AG04450 (cell line): ENCODE data around the gene ZNF10. TPM values are rescaled to one million over a fixed set of nuclear protein-coding genes. Genes with fewer than 3 reads are reported as not detected.

Experiments used
- CTCF ChIA-PET: fragments of 300-600, 350-600 bp; formaldehyde crosslinking; extraction: SDS; loops from one replicate; lab custom pipeline; 2022; ENCODE audit warnings: antibody characterized with exemption, inconsistent platforms; lab: Charles Lee
- POLR2A ChIA-PET: fragments of 350-600 bp; formaldehyde crosslinking; extraction: SDS; loops from one replicate; lab custom pipeline; 2021; ENCODE audit warnings: antibody characterized with exemption, inconsistent platforms; lab: Yijun Ruan, JAX
- DNase-seq: peaks from one replicate; pipeline ENCODE4 v3.0.0-alpha.2; 2011; ENCODE audit warnings: low read depth, low spot score
- H3K27ac ChIP-seq: one replicate; pipeline ENCODE4 v1.5.1; 2012; ENCODE audit warnings: low read depth, low read length, control low read depth
- H3K27me3 ChIP-seq: one replicate; pipeline ENCODE4 v1.6.0; 2012; ENCODE audit warnings: low read length; ENCODE audit not compliant: control insufficient read depth, insufficient read depth
- H3K4me3 ChIP-seq: 2 replicates; pipeline ENCODE4 v1.5.1; 2011; ENCODE audit warnings: mild to moderate bottlenecking, low read depth, low read length, control low read depth
- H3K9me3 ChIP-seq: 2 replicates; pipeline ENCODE4 v1.5.1; 2012; ENCODE audit warnings: low read length; ENCODE audit not compliant: control insufficient read depth, insufficient read depth
- polyA plus RNA-seq: library from polyadenylated mRNA; depleted of rRNA; stranded (reverse); fragments of >200 nt; gene quantifications from 2 replicates; pipeline ENCODE4 v1.2.3, GENCODE V29; 2011; rRNA removed
- TF ChIP-seq, protein P1 (sequence below): IDR thresholded peaks from 2 replicates; pipeline ENCODE4 v1.5.1; 2011; ENCODE audit warnings: low read depth, low read length, control low read depth, inconsistent platforms

Gene ZNF10
- polyA plus RNA-seq, 1 experiment: 7.6 TPM

GRCh38 chr12:133203344-133204263 is 73.2 kb downstream of the ZNF10 start:
- ChIA-PET POLR2A (no interaction called here), CTCF (interaction anchor here (2.5 kb wide), 1 partner anchor 22 kb away, joined by 7 read pairs; the partner anchor contains the start of gene ZNF268)
- peaks cover 32% of the 10 kb centered on the region for H3K9me3 ChIP-seq
- H3K27me3 ChIP-seq: no peaks in the 10 kb centered on the region
- H3K27ac ChIP-seq: no peak overlapping the region
- DNase-seq: no peak
- H3K4me3 ChIP-seq: no peak overlapping the region
- TF ChIP-seq, protein P1, sequence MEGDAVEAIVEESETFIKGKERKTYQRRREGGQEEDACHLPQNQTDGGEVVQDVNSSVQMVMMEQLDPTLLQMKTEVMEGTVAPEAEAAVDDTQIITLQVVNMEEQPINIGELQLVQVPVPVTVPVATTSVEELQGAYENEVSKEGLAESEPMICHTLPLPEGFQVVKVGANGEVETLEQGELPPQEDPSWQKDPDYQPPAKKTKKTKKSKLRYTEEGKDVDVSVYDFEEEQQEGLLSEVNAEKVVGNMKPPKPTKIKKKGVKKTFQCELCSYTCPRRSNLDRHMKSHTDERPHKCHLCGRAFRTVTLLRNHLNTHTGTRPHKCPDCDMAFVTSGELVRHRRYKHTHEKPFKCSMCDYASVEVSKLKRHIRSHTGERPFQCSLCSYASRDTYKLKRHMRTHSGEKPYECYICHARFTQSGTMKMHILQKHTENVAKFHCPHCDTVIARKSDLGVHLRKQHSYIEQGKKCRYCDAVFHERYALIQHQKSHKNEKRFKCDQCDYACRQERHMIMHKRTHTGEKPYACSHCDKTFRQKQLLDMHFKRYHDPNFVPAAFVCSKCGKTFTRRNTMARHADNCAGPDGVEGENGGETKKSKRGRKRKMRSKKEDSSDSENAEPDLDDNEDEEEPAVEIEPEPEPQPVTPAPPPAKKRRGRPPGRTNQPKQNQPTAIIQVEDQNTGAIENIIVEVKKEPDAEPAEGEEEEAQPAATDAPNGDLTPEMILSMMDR: no peak

DNA sequence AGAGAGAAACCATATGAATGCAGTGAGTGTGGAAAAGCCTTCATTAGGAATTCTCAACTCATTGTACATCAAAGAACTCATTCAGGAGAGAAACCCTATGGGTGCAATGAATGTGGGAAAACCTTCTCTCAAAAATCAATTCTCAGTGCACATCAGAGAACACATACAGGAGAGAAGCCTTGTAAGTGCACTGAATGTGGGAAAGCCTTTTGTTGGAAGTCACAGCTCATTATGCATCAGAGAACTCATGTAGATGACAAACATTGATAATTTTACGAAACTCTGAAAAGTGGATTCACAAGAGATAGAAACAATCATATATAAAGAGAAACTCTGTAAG is 73.8 kb downstream of the ZNF10 start:
- no peak for DNase-seq
- TF ChIP-seq, protein P1: no peak
- ChIA-PET POLR2A (no interaction called here), CTCF (interaction anchor here (0.6 kb wide), 1 partner anchor 15 kb away, joined by 5 read pairs; no protein-coding TSS in a partner anchor)
- Histone ChIP-seq H3K27me3 (no peaks in the 10 kb centered on the region), H3K27ac (no peak overlapping the region), H3K4me3 (no peak overlapping the region), H3K9me3 (peaks cover 38% of the 10 kb centered on the region)

DNA sequence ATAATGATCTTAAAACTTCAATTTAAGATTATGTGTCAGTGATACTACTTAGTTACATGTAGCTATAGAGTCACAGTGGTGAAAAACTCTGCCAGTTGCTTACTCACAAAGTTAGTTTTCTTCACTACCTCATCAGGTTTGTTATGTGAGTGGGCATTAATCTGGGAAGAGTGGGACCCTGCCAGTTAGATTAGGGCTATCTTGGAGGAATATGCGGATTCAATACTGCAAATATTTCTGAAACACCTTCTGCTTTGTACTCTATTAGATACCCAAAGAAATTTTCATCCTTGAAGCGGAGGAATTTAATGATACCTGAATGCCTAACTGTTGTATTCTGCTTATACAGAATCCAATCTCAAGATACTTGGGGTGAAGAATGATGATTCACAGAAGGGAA is 76.0 kb downstream of the ZNF10 start:
- TF ChIP-seq, protein P1: no peak
- H3K4me3 ChIP-seq: no peak overlapping the region
- H3K9me3 ChIP-seq: peaks cover 59% of the 10 kb centered on the region
- ChIA-PET CTCF (no interaction called here), POLR2A (no interaction called here)
- no peak for DNase-seq
- no peaks in the 10 kb centered on the region for H3K27me3 ChIP-seq
- no peak overlapping the region for H3K27ac ChIP-seq

Other genes starting within 250 kb of the ZNF10 start
- gene CHFR, start 243.0 kb upstream of the ZNF10 start, polyA plus RNA-seq: 28.4 and 29.2 TPM in 2 replicates
- gene ZNF605, start 174.3 kb upstream of the ZNF10 start, polyA plus RNA-seq: 8.7 and 13.6 TPM in 2 replicates
- gene ZNF26, start 144.3 kb upstream of the ZNF10 start, polyA plus RNA-seq: 4.5 and 4.7 TPM in 2 replicates
- gene ZNF84, start 93.1 kb upstream of the ZNF10 start, polyA plus RNA-seq: 24.0 and 29.9 TPM in 2 replicates
- gene ZNF140, start 49.7 kb upstream of the ZNF10 start, polyA plus RNA-seq: 17.6 and 21.7 TPM in 2 replicates
- gene ZNF891, start 353 bp upstream of the ZNF10 start, polyA plus RNA-seq: 0.43 and 0.66 TPM in 2 replicates
- gene ZNF268, start 50.9 kb downstream of the ZNF10 start, polyA plus RNA-seq: 16.1 TPM in 2 replicates
- not detected in 2 replicates for gene ANHX, start 105.2 kb downstream of the ZNF10 start, polyA plus RNA-seq